IMR-90 (cell line): ENCODE measurements around the gene THRAP3. TPM values are rescaled to one million over a fixed set of nuclear protein-coding genes. Genes with fewer than 3 reads are reported as not detected.

Experiments
- ATAC-seq: fragments of 200-7000 bp; cut with Tn5 transposase; 2 replicates; pipeline ENCODE4 v1.9.1; 2020; ENCODE audit warnings: low read depth, mild to moderate bottlenecking, moderate library complexity
- BruUV-seq: library from RNA; stranded (reverse); fragments of 400-500 nt; replicated peaks from 2 replicates; lab custom pipeline; 2021; lab: Mats Ljungman, UMichigan
- CTCF ChIA-PET: fragments of 300-600 bp; formaldehyde crosslinking; extraction: SDS; loops from one replicate; lab custom pipeline; 2021; ENCODE audit warnings: antibody characterized with exemption; lab: Yijun Ruan, JAX
- POLR2A ChIA-PET: fragments of 300-600 bp; sonication (Branson Sonifier 250); formaldehyde crosslinking; loops from one replicate; lab custom pipeline; 2022; ENCODE audit warnings: antibody characterized with exemption; ENCODE audit not compliant: unreplicated experiment; lab: Charles Lee
- DNase-seq: peaks from one replicate; pipeline ENCODE4 v3.0.0; 2013
- H2AFZ ChIP-seq: replicated peaks from 2 replicates; pipeline ENCODE3; 2013; ENCODE audit warnings: low read length, mild to moderate bottlenecking; ENCODE audit not compliant: poor library complexity
- H2AK5ac ChIP-seq: 2 replicates; pipeline ENCODE4 v1.6.1; 2013; ENCODE audit warnings: low read depth, low read length, inconsistent platforms
- H2AK9ac ChIP-seq: replicated peaks from 2 replicates; pipeline ENCODE3; 2013; ENCODE audit warnings: mild to moderate bottlenecking, low read depth, low read length, moderate library complexity; ENCODE audit not compliant: poor library complexity
- H2BK120ac ChIP-seq: 2 replicates; pipeline ENCODE4 v1.6.1; 2013; ENCODE audit warnings: low read depth, low read length, inconsistent platforms
- H2BK15ac ChIP-seq: 3 replicates; pipeline ENCODE4 v1.6.1; 2013; ENCODE audit warnings: low read depth, low read length, inconsistent platforms
- H2BK20ac ChIP-seq: 2 replicates; pipeline ENCODE4 v1.6.1; 2013; ENCODE audit warnings: low read depth, mild to moderate bottlenecking, inconsistent platforms, low read length, moderate library complexity
- H2BK5ac ChIP-seq: 2 replicates; pipeline ENCODE4 v1.6.1; 2013; ENCODE audit warnings: mild to moderate bottlenecking, low read depth, low read length, inconsistent platforms; ENCODE audit not compliant: poor library complexity, severe bottlenecking
- H3K14ac ChIP-seq: replicated peaks from 2 replicates; pipeline ENCODE4 v1.6.1; 2013; ENCODE audit warnings: low read depth, low read length, inconsistent platforms
- H3K18ac ChIP-seq: 2 replicates; pipeline ENCODE4 v1.6.1; 2013; ENCODE audit warnings: low read depth, low read length, control low read depth
- H3K23ac ChIP-seq: 2 replicates; pipeline ENCODE4 v1.6.1; 2013; ENCODE audit warnings: low read depth, low read length, inconsistent platforms
- H3K27ac ChIP-seq: 2 replicates; pipeline ENCODE4 v1.5.1; 2013; ENCODE audit warnings: mild to moderate bottlenecking, control low read depth, low read length; ENCODE audit not compliant: insufficient read depth
- H3K27me3 ChIP-seq: 2 replicates; pipeline ENCODE4 v1.6.1; 2013; ENCODE audit warnings: low read length; ENCODE audit not compliant: control insufficient read depth, insufficient read depth
- H3K36me3 ChIP-seq: 2 replicates; pipeline ENCODE4 v1.6.1; 2013; ENCODE audit warnings: low read length, mixed read lengths; ENCODE audit not compliant: control insufficient read depth, insufficient read depth
- H3K4ac ChIP-seq: 2 replicates; pipeline ENCODE4 v1.6.1; 2013; ENCODE audit warnings: low read depth, low read length, inconsistent platforms
- H3K4me1 ChIP-seq: 2 replicates; pipeline ENCODE4 v1.6.1; 2013; ENCODE audit warnings: low read length, mixed read lengths; ENCODE audit not compliant: control insufficient read depth, insufficient read depth
- H3K4me2 ChIP-seq: 2 replicates; pipeline ENCODE4 v1.6.1; 2013; ENCODE audit warnings: low read depth, mild to moderate bottlenecking, control low read depth, low read length, moderate library complexity
- H3K4me3 ChIP-seq: 2 replicates; pipeline ENCODE4 v1.5.1; 2013; ENCODE audit warnings: low read depth, mild to moderate bottlenecking, control low read depth, low read length, moderate library complexity; ENCODE audit not compliant: insufficient read depth
- H3K56ac ChIP-seq: 2 replicates; pipeline ENCODE4 v1.6.1; 2013; ENCODE audit warnings: low read length, inconsistent platforms; ENCODE audit not compliant: insufficient read depth; ENCODE audit errors: extremely low read depth
- H3K79me1 ChIP-seq, 2 experiments: 2 replicates each; pipeline ENCODE4 v1.6.1; 2013; ENCODE audit warnings: low read length in 2 of 2, inconsistent platforms in 1 of 2, low read depth in 1 of 2
- H3K9ac ChIP-seq: 2 replicates; pipeline ENCODE4 v1.6.1; 2013; ENCODE audit warnings: low read depth, low read length, control low read depth
- H3K9me1 ChIP-seq: 2 replicates; pipeline ENCODE4 v1.6.1; 2013; ENCODE audit warnings: low read length, inconsistent platforms; ENCODE audit not compliant: insufficient read depth
- H3K9me3 ChIP-seq: 2 replicates; pipeline ENCODE4 v1.6.1; 2013; ENCODE audit warnings: low read length; ENCODE audit not compliant: control insufficient read depth, insufficient read depth
- H4K20me1 ChIP-seq: 2 replicates; pipeline ENCODE4 v1.6.1; 2013; ENCODE audit warnings: low read length, inconsistent platforms; ENCODE audit not compliant: insufficient read depth
- H4K5ac ChIP-seq: 2 replicates; pipeline ENCODE4 v1.6.1; 2013; ENCODE audit warnings: mild to moderate bottlenecking, low read depth, low read length, control low read depth
- H4K8ac ChIP-seq, 2 experiments: 2 replicates each; pipeline ENCODE4 v1.6.1; 2013; ENCODE audit warnings: low read depth in 2 of 2, low read length in 2 of 2, control low read depth in 1 of 2, inconsistent platforms in 1 of 2
- H4K91ac ChIP-seq: 2 replicates; pipeline ENCODE4 v1.6.1; 2013; ENCODE audit warnings: low read depth, low read length, inconsistent platforms; ENCODE audit not compliant: insufficient read depth
- CEBPB ChIP-seq: IDR thresholded peaks from 2 replicates; pipeline ENCODE4 v1.6.1; 2012; ENCODE audit warnings: low read depth, low read length, improper control_type of control experiment
- NFE2L2 ChIP-seq: fragments of 150-350 bp; IDR thresholded peaks from 2 replicates; pipeline ENCODE4 v1.6.1; 2016; ENCODE audit warnings: low read depth, mild to moderate bottlenecking, low read length
- RAD21 ChIP-seq: IDR thresholded peaks from 2 replicates; pipeline ENCODE4 v1.6.1; 2012; ENCODE audit warnings: low read length, improper control_type of control experiment
- RCOR1 ChIP-seq: IDR thresholded peaks from 2 replicates; pipeline ENCODE4 v1.6.1; 2012; ENCODE audit warnings: mild to moderate bottlenecking, low read length, improper control_type of control experiment; ENCODE audit not compliant: insufficient replicate concordance
- RFX5 ChIP-seq: IDR thresholded peaks from 2 replicates; pipeline ENCODE4 v1.8.0; 2012; ENCODE audit warnings: low read depth, mild to moderate bottlenecking, low read length, moderate library complexity
- USF2 ChIP-seq: fragments of 150-350 bp; IDR thresholded peaks from 2 replicates; pipeline ENCODE4 v1.6.1; 2017; ENCODE audit warnings: mild to moderate bottlenecking, antibody characterized with exemption, low read length, low read depth
- WGBS, 2 experiments: methylation state at CpG; one replicate each; pipeline versions ENCODE4 v1.1.5 to v1.1.7; 2013; ENCODE audit warnings: missing lambda C conversion rate in 2 of 2; ENCODE audit not compliant: insufficient read length in 1 of 2; ENCODE audit errors: extremely low coverage in 2 of 2; 5-methylcytosine and 5-hydroxymethylcytosine counted together
- dilution Hi-C: fragments of 300-500 bp; cut with HindIII; formaldehyde crosslinking; loops from one replicate; pipeline ENCODE4 v1.14.3; 2018; ENCODE audit warnings: low sequenced_read_pairs; ENCODE audit not compliant: unreplicated experiment
- in situ Hi-C: fragments of 300-500 bp; cut with MboI; formaldehyde crosslinking; loops from 3 replicates; pipeline ENCODE4 v1.14.3; 2019; ENCODE audit warnings: low sequenced_read_pairs, inconsistent platforms, mixed read lengths
- intact Hi-C: fragments of 100-400 bp; cut with micrococcal nuclease; formaldehyde crosslinking; loops from 2 replicates; pipeline ENCODE4 v1.10.0; 2022
- polyA plus RNA-seq, 3 experiments: library from polyadenylated mRNA; depleted of rRNA; stranded (reverse); fragments of >200 nt; gene quantifications; 2 replicates each; pipeline ENCODE4 v1.2.3, GENCODE V29; 2012; ENCODE audit warnings: low replicate concordance in 1 of 3
- total RNA-seq: library from RNA; depleted of rRNA; stranded (reverse); fragments of >200 nt; gene quantifications from 2 replicates; pipeline ENCODE4 v1.2.3, GENCODE V29; 2012

The THRAP3 gene
- total and polyA plus RNA-seq, 2 of the 4 experiments (the other 2 are of a cell fraction), result 60.6 to 66.5 TPM

- no peak for TF ChIP-seq USF2
- TF ChIP-seq CEBPB, result no peak
These were observed 20.5 kb upstream of the THRAP3 start (continued) for GRCh38 chr1:36203554-36204346.

GRCh38 chr1:36204347-36204909 lies 19.8 kb upstream of the THRAP3 start:
- no peak for DNase-seq
- peaks cover 16% of the 10 kb centered on the region for H3K4me1 ChIP-seq
- BruUV-seq, result no TSS peak
- in situ Hi-C loops (no loop called here), dilution Hi-C loops (no loop called here), intact Hi-C loops (loop anchor here (5.0 kb wide), 1 partner anchor 47 kb away; the partner anchor contains the start of gene MAP7D1)
- H3K27me3 ChIP-seq, result no peaks in the 10 kb centered on the region
- H2AFZ ChIP-seq, result peak overlapping the region; percentile 29
- CTCF ChIA-PET, result no interaction called here
- no peaks in the 10 kb centered on the region for H3K9me3 ChIP-seq
- no peak overlapping the region for H3K56ac ChIP-seq
- 0 out of 2 replicates have a peak overlapping the region, but pooled peaks have one; percentile 29 for H3K4ac ChIP-seq
- H3K4me3 ChIP-seq, result no peak overlapping the region
- peak overlapping the region; percentile 20; the same call in 1 of the 2 replicates for H4K5ac ChIP-seq
- H2BK5ac ChIP-seq, result no peak overlapping the region
- H3K9ac ChIP-seq, result no peak overlapping the region
- H3K79me1 ChIP-seq, result no peaks in the 10 kb centered on the region
- POLR2A ChIA-PET, result no interaction called here
- no peak overlapping the region for H4K91ac ChIP-seq
- 60% methylated on average over 1 of the region's 6 CpGs; no CpG with 5 or more reads in 1 of the 2 experiments for WGBS, 2 experiments
- H3K14ac ChIP-seq, result peak overlapping the region; percentile 80; the same call in 1 of the 2 replicates
- ATAC-seq, result no peak
- peak overlapping the region in 1 of 2 experiments; percentile 2; a peak in 2 of 4 replicates for H4K8ac ChIP-seq
- no peaks in the 10 kb centered on the region for H3K36me3 ChIP-seq
- peak overlapping the region; percentile 15; the same call in 1 of the 2 replicates for H3K27ac ChIP-seq
- peaks cover 9% of the 10 kb centered on the region for H3K9me1 ChIP-seq
- H2BK20ac ChIP-seq, result peak overlapping the region; percentile 51; the same call in 1 of the 2 replicates
- H3K23ac ChIP-seq, result no peak overlapping the region
- no peak for TF ChIP-seq USF2
- TF ChIP-seq RCOR1, result no peak
- no peak for TF ChIP-seq RFX5
- no peak for TF ChIP-seq NFE2L2
- TF ChIP-seq RAD21, result no peak
- H4K20me1 ChIP-seq, result no peaks in the 10 kb centered on the region
- no peak overlapping the region for H3K4me2 ChIP-seq
- 0 out of 3 replicates have a peak overlapping the region, but pooled peaks have one; percentile 36 for H2BK15ac ChIP-seq
- peak overlapping the region; percentile 69 for H2AK9ac ChIP-seq
- peak overlapping the region; percentile 43; the same call in 1 of the 2 replicates for H2AK5ac ChIP-seq
- peak overlapping the region; percentile 17; the same call in 1 of the 2 replicates for H3K18ac ChIP-seq
- peak overlapping the region; percentile 14; the same call in 1 of the 2 replicates for H2BK120ac ChIP-seq
